NCI-H2107 treated with DMSO at 0.1 percent for 48 hours (cell line): Measurements from ENCODE around the gene CHRNA1.

Source experiments
- DNase-seq: peaks from one replicate; lab custom pipeline; 2025; ENCODE audit not compliant: unreplicated experiment; lab: John Stamatoyannopoulos, UW

The CHRNA1 gene

GRCh38 chr2:174761837-174762236 is 2.4 kb downstream of the CHRNA1 start:
- DNase-seq, result no peak

- DNase-seq, result peak; percentile 60
Measured at GRCh38 chr2:174760845-174761473, 3.3 kb downstream of the CHRNA1 start.

- no peak for DNase-seq
Measured at GRCh38 chr2:174759381-174760065, 4.7 kb downstream of the CHRNA1 start.

GRCh38 chr2:174756743-174757142 is 7.5 kb downstream of the CHRNA1 start:
- DNase-seq, result no peak

GRCh38 chr2:174753038-174753633 is 11.1 kb downstream of the CHRNA1 start:
- DNase-seq, result no peak

GRCh38 chr2:174752403-174753037 is 11.8 kb downstream of the CHRNA1 start:
- no peak for DNase-seq

GRCh38 chr2:174750923-174751441 is 13.3 kb downstream of the CHRNA1 start:
- no peak for DNase-seq

- DNase-seq, result no peak
Measured at GRCh38 chr2:174749793-174750192, 14.5 kb downstream of the CHRNA1 start.

- DNase-seq, result peak; percentile 39
Measured at GRCh38 chr2:174748948-174749347, 15.3 kb downstream of the CHRNA1 start.

- DNase-seq, result no peak
Measured at GRCh38 chr2:174745142-174745541, 19.1 kb downstream of the CHRNA1 start.

- DNase-seq, result no peak
Measured at GRCh38 chr2:174744111-174744510, 20.2 kb downstream of the CHRNA1 start.

GRCh38 chr2:174740721-174741120 is 23.6 kb downstream of the CHRNA1 start:
- DNase-seq, result peak; percentile 18

- no peak for DNase-seq
Measured at GRCh38 chr2:174738841-174739240, 25.4 kb downstream of the CHRNA1 start.

GRCh38 chr2:174731546-174731945 is 32.7 kb downstream of the CHRNA1 start:
- no peak for DNase-seq

GRCh38 chr2:174730698-174731018 is 33.6 kb downstream of the CHRNA1 start:
- DNase-seq, result no peak

- no peak for DNase-seq
Measured at GRCh38 chr2:174729797-174730697, 34.2 kb downstream of the CHRNA1 start.

- DNase-seq, result no peak
Measured at GRCh38 chr2:174728096-174728495, 36.2 kb downstream of the CHRNA1 start.

- DNase-seq, result no peak
Measured at GRCh38 chr2:174726212-174726611, 38.1 kb downstream of the CHRNA1 start.

- DNase-seq, result no peak
Measured at GRCh38 chr2:174722942-174723592, 41.2 kb downstream of the CHRNA1 start.

- DNase-seq, result no peak
Measured at GRCh38 chr2:174719016-174719415, 45.3 kb downstream of the CHRNA1 start.
